Gastroesophageal sphincter (tissue), 4 donors: Measurements from ENCODE around the gene TMEM167B. TPM values are rescaled to one million over a fixed set of nuclear protein-coding genes. Genes with fewer than 3 reads are reported as not detected.

Source experiments
- ATAC-seq: fragments of 150-250 bp; one replicate; pipeline ENCODE4 v1.9.1; 2016; ENCODE audit warnings: mild to moderate bottlenecking, moderate library complexity
- H3K27ac ChIP-seq, 4 donors: fragments of 200-600 bp; sonication (generic) in 3 of 4; 1 replicate in 3 of 4; 2 replicates in 1 of 4; pipeline ENCODE4 v1.5.1; 2016 to 2019
- H3K27me3 ChIP-seq: fragments of 200-600 bp; sonication (generic); one replicate; pipeline ENCODE4 v1.5.1; 2019
- H3K36me3 ChIP-seq, 2 donors: fragments of 200-600 bp; sonication (generic); one replicate each; pipeline ENCODE4 v1.5.1; 2019; ENCODE audit warnings: control low read depth in 1 of 2
- H3K4me1 ChIP-seq, 3 donors: fragments of 200-600 bp; sonication (generic); 1 replicate in 2 of 3; 2 replicates in 1 of 3; pipeline ENCODE4 v1.5.1; 2016 to 2019; ENCODE audit warnings: control low read depth in 2 of 3
- H3K4me3 ChIP-seq, 2 donors: fragments of 200-600 bp; sonication (generic); one replicate each; pipeline ENCODE4 v1.5.1; 2019; ENCODE audit warnings: mild to moderate bottlenecking in 1 of 2, moderate library complexity in 1 of 2
- H3K9me3 ChIP-seq, 3 donors: fragments of 200-600 bp; sonication (generic); one replicate each; pipeline ENCODE4 v1.5.1; 2017 to 2019; ENCODE audit warnings: control low read depth in 2 of 3
- EP300 ChIP-seq: sonication (generic); formaldehyde crosslinking; IDR thresholded peaks from one replicate; pipeline ENCODE4 v1.6.1; 2017; ENCODE audit warnings: antibody characterized with exemption, mild to moderate bottlenecking
- POLR2A ChIP-seq, 2 donors: fragments of 450-650 bp; IDR thresholded peaks; one replicate each; pipeline ENCODE4 v1.6.1; 2017; ENCODE audit warnings: antibody characterized with exemption in 2 of 2, mild to moderate bottlenecking in 2 of 2, moderate library complexity in 1 of 2
- POLR2AphosphoS5 ChIP-seq: sonication (generic); formaldehyde crosslinking; IDR thresholded peaks from one replicate; pipeline ENCODE4 v1.6.1; 2017; ENCODE audit warnings: antibody characterized with exemption
- WGBS, 2 donors: methylation state at CpG; one replicate each; pipeline ENCODE4 v1.1.5; 2018; ENCODE audit warnings: low coverage in 1 of 2; 5-methylcytosine and 5-hydroxymethylcytosine counted together
- total RNA-seq, 4 donors: library from RNA; depleted of rRNA; stranded (reverse); fragments of >200 nt; gene quantifications; one replicate each; pipeline ENCODE4 v1.1.0, GENCODE V29; 2016
- TF ChIP-seq, protein P1 (sequence below), 4 experiments: fragments of 200-600 bp in 2 of 4; fragments of 450-650 bp in 2 of 4; sonication (generic) in 1 of 4; IDR thresholded peaks; one replicate each; pipeline ENCODE4 v1.5.1; 2017 to 2019; ENCODE audit warnings: antibody characterized with exemption in 4 of 4, mild to moderate bottlenecking in 2 of 4, moderate library complexity in 2 of 4

Gene TMEM167B
- total RNA-seq, 4 donors from 2014 or later: 29.3 to 42.3 (median 31.7) TPM

DNA sequence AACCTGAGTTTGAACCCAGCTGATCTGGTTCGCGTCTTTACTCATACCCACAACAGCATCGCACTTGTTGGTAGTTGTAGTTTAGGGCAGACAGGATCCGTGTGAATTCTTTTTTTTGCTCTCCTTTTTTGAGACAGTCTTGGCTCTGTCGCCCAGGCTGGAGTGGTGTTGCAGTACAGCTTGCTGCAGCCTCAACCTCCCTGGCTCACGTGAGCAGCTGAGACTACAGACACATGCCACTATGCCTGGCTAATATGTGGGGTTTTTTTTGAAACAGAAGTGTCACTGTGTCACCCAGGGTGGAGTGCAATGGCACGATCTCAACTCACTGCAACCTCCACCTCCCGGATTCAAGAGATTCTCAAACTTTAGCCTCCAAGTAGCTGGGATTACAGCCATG is 22.7 kb upstream of the TMEM167B start:
- no peak overlapping the region for H3K4me3 ChIP-seq
- H3K36me3 ChIP-seq: peaks cover 0 to 87% of the 10 kb centered on the region in 2 donors
- TF ChIP-seq EP300: no peak
- TF ChIP-seq POLR2AphosphoS5: no peak
- TF ChIP-seq POLR2A (IDR thresholded peaks at IDR 0.05): no peak
- TF ChIP-seq, protein P1, sequence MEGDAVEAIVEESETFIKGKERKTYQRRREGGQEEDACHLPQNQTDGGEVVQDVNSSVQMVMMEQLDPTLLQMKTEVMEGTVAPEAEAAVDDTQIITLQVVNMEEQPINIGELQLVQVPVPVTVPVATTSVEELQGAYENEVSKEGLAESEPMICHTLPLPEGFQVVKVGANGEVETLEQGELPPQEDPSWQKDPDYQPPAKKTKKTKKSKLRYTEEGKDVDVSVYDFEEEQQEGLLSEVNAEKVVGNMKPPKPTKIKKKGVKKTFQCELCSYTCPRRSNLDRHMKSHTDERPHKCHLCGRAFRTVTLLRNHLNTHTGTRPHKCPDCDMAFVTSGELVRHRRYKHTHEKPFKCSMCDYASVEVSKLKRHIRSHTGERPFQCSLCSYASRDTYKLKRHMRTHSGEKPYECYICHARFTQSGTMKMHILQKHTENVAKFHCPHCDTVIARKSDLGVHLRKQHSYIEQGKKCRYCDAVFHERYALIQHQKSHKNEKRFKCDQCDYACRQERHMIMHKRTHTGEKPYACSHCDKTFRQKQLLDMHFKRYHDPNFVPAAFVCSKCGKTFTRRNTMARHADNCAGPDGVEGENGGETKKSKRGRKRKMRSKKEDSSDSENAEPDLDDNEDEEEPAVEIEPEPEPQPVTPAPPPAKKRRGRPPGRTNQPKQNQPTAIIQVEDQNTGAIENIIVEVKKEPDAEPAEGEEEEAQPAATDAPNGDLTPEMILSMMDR (IDR thresholded peaks at IDR 0.05): no peak
- no peaks in the 10 kb centered on the region for H3K4me1 ChIP-seq
- H3K27ac ChIP-seq: no peak overlapping the region
- WGBS, 2 donors: 68 to 82% methylated on average over 4 to 7 of the region's 8 CpGs
- H3K27me3 ChIP-seq: no peaks in the 10 kb centered on the region
- no peak for ATAC-seq
- H3K9me3 ChIP-seq: no peaks in the 10 kb centered on the region

DNA sequence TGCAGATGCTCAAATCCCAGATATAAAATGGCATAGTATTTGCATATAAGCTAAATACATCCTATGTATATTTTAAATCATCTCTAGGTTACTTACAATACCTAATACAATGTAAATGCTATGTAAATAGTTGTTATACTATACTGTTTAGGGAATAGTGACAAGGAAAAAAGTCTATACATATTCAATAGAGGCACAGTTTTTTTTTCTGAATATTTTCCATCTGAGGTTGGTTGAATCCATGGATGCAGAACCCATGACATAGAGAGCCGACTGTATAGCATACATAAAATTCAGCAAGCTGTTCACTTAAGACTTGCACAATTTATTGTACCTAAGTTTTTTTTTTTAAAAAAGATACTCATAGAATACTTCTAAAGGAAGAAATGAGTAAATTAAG is 21.3 kb upstream of the TMEM167B start:
- Histone ChIP-seq H3K27me3 (no peaks in the 10 kb centered on the region), H3K36me3 (peaks cover 0 to 83% of the 10 kb centered on the region in 2 donors), H3K27ac (no peak overlapping the region), H3K4me3 (no peak overlapping the region), H3K4me1 (peaks cover 0 to 9% (median 0%) of the 10 kb centered on the region in 3 donors), H3K9me3 (no peaks in the 10 kb centered on the region)
- no peak for TF ChIP-seq POLR2A (IDR thresholded peaks at IDR 0.05)
- TF ChIP-seq POLR2AphosphoS5: no peak
- no peak for TF ChIP-seq EP300
- TF ChIP-seq, protein P1 (IDR thresholded peaks at IDR 0.05): no peak
- ATAC-seq: no peak
- WGBS, 2 donors: 78 to 86% methylated on average over 1 of the region's 1 CpG

DNA sequence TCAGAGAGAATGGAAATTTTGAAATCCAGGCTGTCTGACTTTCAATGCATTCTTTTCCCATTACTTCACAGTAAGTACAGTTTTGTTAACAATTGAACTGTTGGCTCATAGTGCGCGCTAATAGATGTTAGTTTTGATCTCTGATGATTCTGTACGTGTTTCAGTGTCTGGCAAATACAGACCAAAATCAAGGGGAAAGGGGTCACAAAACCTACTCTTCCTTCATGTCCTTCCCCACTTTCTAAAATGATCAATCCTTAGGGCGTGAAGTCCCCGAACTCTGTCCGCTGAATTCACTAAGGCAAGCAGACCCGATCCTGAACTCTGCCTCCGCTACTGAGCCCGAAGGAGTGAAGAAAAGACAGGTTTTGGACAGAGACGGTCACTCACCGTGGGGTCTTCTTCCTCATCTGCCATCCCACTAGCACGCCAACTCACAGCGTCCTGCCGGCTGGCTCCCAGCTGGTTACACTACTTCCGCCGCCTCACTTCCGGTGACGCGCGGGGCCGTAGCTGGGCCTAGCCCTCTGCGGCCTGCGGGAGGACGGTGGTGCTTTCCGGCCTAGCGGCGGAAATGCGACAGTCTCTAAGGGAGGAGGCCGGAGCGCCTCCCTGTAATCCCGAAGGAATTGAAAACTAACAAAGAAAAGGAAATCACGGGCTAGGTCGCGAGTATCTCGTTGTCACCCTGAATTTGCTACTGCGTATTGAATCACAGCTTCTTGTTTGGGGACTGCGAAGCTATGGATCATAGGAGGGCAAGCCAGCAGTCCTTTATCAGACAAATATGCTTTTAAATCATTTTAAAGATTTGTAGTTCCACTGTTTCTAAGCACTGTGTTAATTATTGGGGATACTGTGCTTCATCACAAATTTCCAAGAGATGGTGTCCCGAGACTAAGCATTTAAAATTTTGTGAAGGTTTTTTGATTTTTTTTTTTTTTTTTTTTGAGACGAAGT is 14.8 kb upstream of the TMEM167B start, which contains the start of gene TAF13:
TAF13 (minus strand) TSS at position 473 of the 960 bp plus-strand sequence; CDS start at position 417, 56 bp downstream.
- peak; percentile 100 for ATAC-seq
- H3K4me3 ChIP-seq: peak within 1 kb of the TSS; percentile 64 to 96
- H3K4me1 ChIP-seq: peaks cover 0 to 31% (median 6%) of the 10 kb centered on the region in 3 donors
- no peaks in the 10 kb centered on the region for H3K27me3 ChIP-seq
- peak within 1 kb of the TSS; percentile 91 to 98 (median 95) for H3K27ac ChIP-seq
- peak; percentile 94 to 95 for TF ChIP-seq POLR2A (IDR thresholded peaks at IDR 0.05)
- peak; percentile 99 for TF ChIP-seq POLR2AphosphoS5
- TF ChIP-seq, protein P1 (IDR thresholded peaks at IDR 0.05): peak in 3 of 4 experiments; percentile 45 to 82 (median 81)
- TF ChIP-seq EP300: no peak
- no peaks in the 10 kb centered on the region for H3K9me3 ChIP-seq
- H3K36me3 ChIP-seq: peaks cover 0 to 27% of the 10 kb centered on the region in 2 donors
- 8 to 14% methylated on average over 6 to 17 of the region's 39 CpGs for WGBS, 2 donors

DNA sequence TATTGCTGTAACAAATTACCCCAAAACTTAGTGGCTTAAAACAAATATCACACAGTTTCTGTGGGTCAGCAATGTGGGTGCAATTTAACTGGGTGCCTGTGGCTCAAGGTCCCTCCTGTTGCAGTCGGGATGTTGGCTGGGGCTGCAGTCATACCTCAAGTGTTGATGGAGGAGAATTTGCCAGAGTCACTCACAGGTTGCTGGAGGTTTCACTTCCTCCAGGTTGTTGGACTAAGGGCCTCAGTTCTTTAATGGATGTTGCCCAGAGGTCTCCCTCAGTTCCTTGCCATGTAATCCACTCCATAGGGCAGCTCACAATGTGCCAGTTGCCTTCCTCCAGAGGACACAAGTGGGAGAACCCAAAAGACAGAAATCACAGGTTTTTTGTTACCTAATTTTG is 12.2 kb upstream of the TMEM167B start:
- H3K36me3 ChIP-seq: peaks cover 0 to 6% of the 10 kb centered on the region in 2 donors
- TF ChIP-seq EP300 (no peak), POLR2A (IDR thresholded peaks at IDR 0.05) (no peak), POLR2AphosphoS5 (no peak)
- TF ChIP-seq, protein P1 (IDR thresholded peaks at IDR 0.05): no peak
- no peak overlapping the region for H3K27ac ChIP-seq
- no peak for ATAC-seq
- peaks cover 0 to 29% (median 6%) of the 10 kb centered on the region in 3 donors for H3K4me1 ChIP-seq
- H3K9me3 ChIP-seq: no peaks in the 10 kb centered on the region
- no peak overlapping the region for H3K4me3 ChIP-seq
- no peaks in the 10 kb centered on the region for H3K27me3 ChIP-seq
- 80% methylated on average over 1 of the region's 1 CpG; no CpG with 5 or more reads in 1 of the 2 donors for WGBS, 2 donors
